Panc1 (cell line): ENCODE data around the gene ARHGEF10L. TPM values are rescaled to one million over a fixed set of nuclear protein-coding genes. Genes with fewer than 3 reads are reported as not detected.

ENCODE experiments used
- ATAC-seq: fragments of 200-7000 bp; cut with Tn5 transposase; 2 replicates; pipeline ENCODE4 v1.9.1; 2020; ENCODE audit warnings: mild to moderate bottlenecking, moderate library complexity
- BruUV-seq: library from RNA; stranded (reverse); fragments of 400-500 nt; replicated peaks from 2 replicates; lab custom pipeline; 2021; lab: Mats Ljungman, UMichigan
- CTCF ChIA-PET: fragments of 300-600 bp; sonication (Branson Sonifier 250); formaldehyde crosslinking; loops from one replicate; lab custom pipeline; 2022; ENCODE audit warnings: antibody characterized with exemption; lab: Charles Lee
- POLR2A ChIA-PET: fragments of 300-600 bp; sonication (Branson Sonifier 250); formaldehyde crosslinking; loops from one replicate; lab custom pipeline; 2022; ENCODE audit warnings: antibody characterized with exemption; lab: Charles Lee
- DNase-seq: peaks from one replicate; pipeline ENCODE4 v3.0.0-alpha.2; 2010; ENCODE audit warnings: low read depth, low spot score
- H3K27ac ChIP-seq: 2 replicates; pipeline ENCODE4 v1.5.1; 2011; ENCODE audit warnings: mild to moderate bottlenecking, low read length, inconsistent platforms
- H3K27me3 ChIP-seq: fragments of 200-500 bp; sonication (Bioruptor generic); 2 replicates; pipeline ENCODE4 v1.6.0; 2014; ENCODE audit warnings: low read length, inconsistent platforms; ENCODE audit not compliant: control insufficient read depth, insufficient read depth
- H3K36me3 ChIP-seq: fragments of 200-500 bp; sonication (Bioruptor generic); 2 replicates; pipeline ENCODE4 v1.5.1; 2014; ENCODE audit warnings: inconsistent platforms, mild to moderate bottlenecking, low read length, moderate library complexity; ENCODE audit not compliant: control insufficient read depth, insufficient read depth
- H3K4me1 ChIP-seq: 2 replicates; pipeline ENCODE4 v1.5.1; 2011; ENCODE audit warnings: inconsistent platforms, mild to moderate bottlenecking, low read length, moderate library complexity; ENCODE audit not compliant: control insufficient read depth, insufficient read depth
- H3K4me3 ChIP-seq, 2 experiments: 2 replicates each; pipeline ENCODE4 v1.5.1; 2011 to 2012; ENCODE audit warnings: low read depth in 2 of 2, low read length in 2 of 2, mild to moderate bottlenecking in 2 of 2, inconsistent platforms in 1 of 2, moderate library complexity in 1 of 2
- H3K9me3 ChIP-seq: fragments of 200-500 bp; sonication (Bioruptor generic); 2 replicates; pipeline ENCODE4 v1.5.1; 2014; ENCODE audit warnings: low read depth, mild to moderate bottlenecking, inconsistent platforms, low read length, moderate library complexity; ENCODE audit not compliant: control insufficient read depth, insufficient read depth
- CTCF ChIP-seq: fragments of 450-650 bp; IDR thresholded peaks from 2 replicates; pipeline ENCODE4 v1.5.1; 2017; ENCODE audit warnings: mild to moderate bottlenecking
- POLR2AphosphoS5 ChIP-seq: IDR thresholded peaks from 2 replicates; pipeline ENCODE4 v1.6.1; 2012; ENCODE audit warnings: mild to moderate bottlenecking, low read depth, low read length, moderate library complexity
- REST ChIP-seq, 2 experiments: IDR thresholded peaks; 2 replicates each; pipeline ENCODE4 v1.6.1; 2011 to 2012; ENCODE audit warnings: low read depth in 2 of 2, control low read depth in 1 of 2, low read length in 1 of 2, mild to moderate bottlenecking in 1 of 2, moderate library complexity in 1 of 2; ENCODE audit not compliant: insufficient read depth in 1 of 2
- SIN3A ChIP-seq: IDR thresholded peaks from 2 replicates; pipeline ENCODE4 v1.6.1; 2012; ENCODE audit warnings: low read depth, mild to moderate bottlenecking, low read length, moderate library complexity, borderline replicate concordance; ENCODE audit not compliant: insufficient read depth
- TCF7L2 ChIP-seq: IDR thresholded peaks from 2 replicates; pipeline ENCODE4 v1.6.1; 2011; ENCODE audit warnings: mild to moderate bottlenecking, low read depth, low read length, inconsistent platforms
- in situ Hi-C: cut with HindIII; loops from 2 replicates; pipeline ENCODE4 v1.10.0; 2016; ENCODE audit warnings: low sequenced_read_pairs, low pct_unique_long_range_greater_than_20kb
- intact Hi-C: fragments of 100-400 bp; cut with micrococcal nuclease; formaldehyde crosslinking; loops from one replicate; pipeline ENCODE4 v1.10.0; 2022; ENCODE audit not compliant: unreplicated experiment
- total RNA-seq: library from RNA; stranded (reverse); gene quantifications from one replicate; pipeline ENCODE4 v1.2.1, GENCODE V29; 2021; ENCODE audit not compliant: unreplicated experiment

The ARHGEF10L gene
- total RNA-seq, 1 experiment from 2014 or later, result 5.9 TPM

GRCh38 chr1:17669305-17669704, 129.8 kb downstream of the ARHGEF10L start:
- intact Hi-C loops, result loop anchor here (10.0 kb wide), 1 partner anchor 155 kb away; no protein-coding TSS in a partner anchor
- Histone ChIP-seq H3K27me3 (no peaks in the 10 kb centered on the region), H3K9me3 (no peaks in the 10 kb centered on the region), H3K27ac (no peak overlapping the region), H3K36me3 (no peaks in the 10 kb centered on the region), H3K4me1 (no peaks in the 10 kb centered on the region), H3K4me3 (no peak overlapping the region)
- POLR2A ChIA-PET, result no interaction called here
- no TSS peak for BruUV-seq
- CTCF ChIA-PET, result interaction anchor here (0.6 kb wide), 1 partner anchor 394 kb away, joined by 10 read pairs; no protein-coding TSS in a partner anchor
- in situ Hi-C loops, result no loop called here
- DNase-seq (no peak), ATAC-seq (no peak)
- TF ChIP-seq REST (IDR thresholded peaks at IDR 0.05; ENCODE audit: insufficient read depth in 1 of 2, low read depth in 2 of 2, low read length in 1 of 2) (no peak), CTCF (no peak), POLR2AphosphoS5 (no peak), TCF7L2 (no peak), SIN3A (no peak)

GRCh38 chr1:17669866-17670451, 130.5 kb downstream of the ARHGEF10L start:
- POLR2A ChIA-PET, result no interaction called here
- DNase-seq, result no peak
- Histone ChIP-seq H3K4me3 (no peak overlapping the region), H3K36me3 (no peaks in the 10 kb centered on the region), H3K9me3 (no peaks in the 10 kb centered on the region), H3K4me1 (no peaks in the 10 kb centered on the region), H3K27ac (no peak overlapping the region), H3K27me3 (no peaks in the 10 kb centered on the region)
- intact Hi-C loops (loop anchor here (10.0 kb wide), 1 partner anchor 155 kb away; no protein-coding TSS in a partner anchor), in situ Hi-C loops (no loop called here)
- no peak for ATAC-seq
- no TSS peak for BruUV-seq
- TF ChIP-seq REST (IDR thresholded peaks at IDR 0.05; ENCODE audit: insufficient read depth in 1 of 2, low read depth in 2 of 2, low read length in 1 of 2) (no peak), POLR2AphosphoS5 (no peak), SIN3A (no peak), TCF7L2 (no peak), CTCF (no peak)
- CTCF ChIA-PET, result interaction anchor here (0.6 kb wide), 2 partner anchors 33 to 395 kb away, joined by 3 to 10 read pairs; no protein-coding TSS in a partner anchor
